CD4-positive, alpha-beta memory T cell (primary cell): ENCODE measurements around the gene ULK4. TPM values are rescaled to one million over a fixed set of nuclear protein-coding genes. Genes with fewer than 3 reads are reported as not detected.
"Not testable (repeated sequence)": the region's sequence is repeated elsewhere in the genome, so short reads cannot be mapped to it uniquely, and the experiment has no call there.

Experiments used
- CTCF ChIA-PET: fragments of 350-600 bp; sonication (Branson Sonifier 250); formaldehyde crosslinking; loops from one replicate; lab custom pipeline; 2021; ENCODE audit warnings: inconsistent platforms; ENCODE audit not compliant: partially characterized antibody; lab: Charles Lee
- POLR2A ChIA-PET: fragments of 350-600 bp; sonication (Branson Sonifier 250); formaldehyde crosslinking; loops from one replicate; lab custom pipeline; 2021; ENCODE audit not compliant: partially characterized antibody; lab: Charles Lee
- DNase-seq, 5 donors: peaks; one replicate each; pipeline versions ENCODE4 v3.0.0 to v3.0.0-alpha.2; 2020 to 2022; ENCODE audit warnings: mixed read lengths in 1 of 5
- H3K27ac ChIP-seq: one replicate; pipeline ENCODE4 v1.7.0; 2013; ENCODE audit warnings: low read depth, low read length
- H3K27me3 ChIP-seq: 2 replicates; pipeline ENCODE4 v1.7.0; 2013; ENCODE audit warnings: mild to moderate bottlenecking, low read length, moderate library complexity; ENCODE audit not compliant: insufficient read depth
- H3K36me3 ChIP-seq: 2 replicates; pipeline ENCODE4 v1.7.0; 2013; ENCODE audit warnings: mild to moderate bottlenecking, low read length, moderate library complexity; ENCODE audit not compliant: insufficient read depth
- H3K4me1 ChIP-seq: 2 replicates; pipeline ENCODE4 v1.7.0; 2013; ENCODE audit warnings: mild to moderate bottlenecking, low read length, moderate library complexity; ENCODE audit not compliant: insufficient read depth
- H3K4me3 ChIP-seq, 2 donors: one replicate each; pipeline ENCODE4 v1.7.0; 2013; ENCODE audit warnings: low read length in 2 of 2, mild to moderate bottlenecking in 1 of 2
- H3K9me3 ChIP-seq, 2 donors: one replicate each; pipeline ENCODE4 v1.7.0; 2013; ENCODE audit warnings: low read length in 2 of 2, control low read depth in 1 of 2; ENCODE audit not compliant: control insufficient read depth in 1 of 2
- H3K27ac Mint-ChIP-seq, 7 donors: one replicate each; pipeline ENCODE4 v1.8.0; 2020 to 2021; ENCODE audit warnings: mixed read lengths in 7 of 7, mild to moderate bottlenecking in 6 of 7, inconsistent platforms in 3 of 7, moderate library complexity in 3 of 7
- H3K27me3 Mint-ChIP-seq, 2 donors: one replicate each; pipeline ENCODE4 v1.8.0; 2020 to 2021; ENCODE audit warnings: mixed read lengths in 2 of 2
- H3K36me3 Mint-ChIP-seq, 2 donors: one replicate each; pipeline ENCODE4 v1.8.0; 2020 to 2021; ENCODE audit warnings: mixed read lengths in 2 of 2, inconsistent platforms in 1 of 2, mild to moderate bottlenecking in 1 of 2
- H3K4me1 Mint-ChIP-seq, 4 donors: one replicate each; pipeline ENCODE4 v1.8.0; 2020 to 2021; ENCODE audit warnings: mixed read lengths in 4 of 4, mild to moderate bottlenecking in 1 of 4
- H3K4me3 Mint-ChIP-seq, 8 donors: one replicate each; pipeline ENCODE4 v1.8.0; 2020 to 2021; ENCODE audit warnings: mixed read lengths in 8 of 8, mild to moderate bottlenecking in 7 of 8, moderate library complexity in 6 of 8, inconsistent platforms in 3 of 8
- H3K9me3 Mint-ChIP-seq, 8 donors: one replicate each; pipeline ENCODE4 v1.8.0; 2020 to 2021; ENCODE audit warnings: mixed read lengths in 8 of 8, mild to moderate bottlenecking in 5 of 8, inconsistent platforms in 3 of 8, moderate library complexity in 1 of 8
- intact Hi-C: fragments of 100-400 bp; cut with micrococcal nuclease; formaldehyde crosslinking; loops from one replicate; pipeline ENCODE4 v1.15.1; 2023
- polyA plus RNA-seq, 2 donors: library from polyadenylated mRNA; unstranded; fragments of 300-500 nt; fragmentation: Illumina TruSeq; gene quantifications; one replicate each; pipeline ENCODE4 v1.2.3, GENCODE V29; 2021
- total RNA-seq, 2 experiments: library from RNA; stranded (reverse); gene quantifications; one replicate each; pipeline ENCODE4 v1.2.3, GENCODE V29; 2021

Gene ULK4
- total and polyA plus RNA-seq, 4 experiments from 2014 or later = 6.3 to 29.1 (median 19.2) TPM

DNA sequence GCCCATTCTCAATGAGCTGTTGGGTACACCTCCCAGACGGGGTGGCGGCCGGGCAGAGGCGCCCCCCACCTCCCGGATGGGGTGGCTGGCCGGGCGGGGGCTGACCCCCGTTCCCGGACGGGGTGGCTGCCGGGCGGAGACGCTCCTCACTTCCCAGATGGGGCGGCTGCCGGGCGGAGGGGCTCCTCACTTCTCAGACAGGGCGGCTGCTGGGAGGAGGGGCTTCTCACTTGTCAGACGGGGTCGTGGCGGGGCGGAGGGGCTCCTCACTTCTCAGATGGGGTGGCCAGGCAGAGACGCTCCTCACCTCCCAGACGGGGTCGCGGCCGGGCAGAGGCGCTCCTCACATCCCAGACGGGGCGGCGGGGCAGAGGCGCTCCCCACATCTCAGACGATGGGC lies 21.2 kb upstream of the ULK4 start:
- H3K27me3 ChIP-seq, H3K36me3 Mint-ChIP-seq, DNase-seq, H3K4me1 Mint-ChIP-seq, H3K27ac Mint-ChIP-seq, H3K36me3 ChIP-seq, H3K9me3 ChIP-seq, H3K27me3 Mint-ChIP-seq, POLR2A ChIA-PET, H3K4me3 ChIP-seq, CTCF ChIA-PET, intact Hi-C loops, H3K4me3 Mint-ChIP-seq, H3K4me1 ChIP-seq, H3K9me3 Mint-ChIP-seq, H3K27ac ChIP-seq: not testable (repeated sequence)

DNA sequence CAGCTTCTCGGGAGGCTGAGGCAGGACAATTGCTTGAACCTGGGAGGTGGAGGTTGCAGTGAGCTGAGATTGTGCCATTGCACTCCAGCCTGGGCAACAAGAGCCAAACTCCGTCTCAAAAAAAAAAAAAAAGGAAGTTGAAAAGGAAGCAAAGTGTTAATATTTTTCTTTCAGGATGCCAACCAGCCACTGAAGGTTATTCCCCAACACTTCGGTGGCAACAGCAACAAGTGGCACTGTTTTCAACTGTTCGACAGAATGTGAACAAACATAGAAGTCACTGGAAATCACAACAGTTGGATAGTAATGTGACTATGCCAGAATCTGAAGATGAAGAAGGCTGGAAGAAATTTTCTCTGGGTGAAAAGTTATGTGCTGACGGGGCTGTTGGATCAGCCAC lies 15.5 kb upstream of the ULK4 start:
- H3K27me3 Mint-ChIP-seq, POLR2A ChIA-PET, H3K4me3 ChIP-seq, H3K27ac ChIP-seq, H3K27ac Mint-ChIP-seq, intact Hi-C loops, H3K4me1 ChIP-seq, H3K4me3 Mint-ChIP-seq, H3K27me3 ChIP-seq, H3K36me3 Mint-ChIP-seq, H3K4me1 Mint-ChIP-seq, H3K9me3 ChIP-seq, CTCF ChIA-PET, H3K9me3 Mint-ChIP-seq, DNase-seq, H3K36me3 ChIP-seq: not testable (repeated sequence)

DNA sequence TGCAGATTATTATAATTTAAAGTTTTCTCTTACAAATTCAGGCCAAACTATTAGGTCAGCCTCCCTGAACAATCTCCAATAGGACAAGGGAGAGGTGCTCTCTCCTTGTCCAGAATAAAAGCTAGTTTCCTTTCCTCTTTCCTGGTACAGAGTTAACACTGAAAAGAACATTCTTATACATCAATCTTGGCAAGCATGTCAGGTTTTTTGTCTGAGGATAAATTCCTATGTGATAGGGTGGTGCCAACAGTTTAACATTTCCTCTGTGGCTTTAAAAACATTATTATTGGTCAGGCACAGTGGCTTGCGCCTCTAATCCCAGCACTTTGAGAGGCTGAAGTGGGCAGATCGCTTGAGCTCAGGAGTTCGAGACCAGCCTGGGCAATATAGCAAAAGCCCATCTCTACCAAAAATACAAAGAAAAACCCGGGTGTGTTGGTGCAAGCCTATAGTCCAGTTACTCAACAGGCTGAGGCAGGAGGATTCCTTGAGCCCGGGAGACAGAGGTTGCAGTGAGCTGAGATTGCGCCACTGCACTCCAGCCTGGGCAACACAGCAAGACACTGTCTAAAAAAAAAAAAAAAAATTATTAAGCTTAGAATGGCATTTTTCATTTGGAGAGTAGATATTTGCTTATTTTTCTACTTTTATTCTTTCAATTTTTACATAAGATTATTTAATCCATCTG lies 13.7 kb upstream of the ULK4 start:
- intact Hi-C loops = no loop called here

DNA sequence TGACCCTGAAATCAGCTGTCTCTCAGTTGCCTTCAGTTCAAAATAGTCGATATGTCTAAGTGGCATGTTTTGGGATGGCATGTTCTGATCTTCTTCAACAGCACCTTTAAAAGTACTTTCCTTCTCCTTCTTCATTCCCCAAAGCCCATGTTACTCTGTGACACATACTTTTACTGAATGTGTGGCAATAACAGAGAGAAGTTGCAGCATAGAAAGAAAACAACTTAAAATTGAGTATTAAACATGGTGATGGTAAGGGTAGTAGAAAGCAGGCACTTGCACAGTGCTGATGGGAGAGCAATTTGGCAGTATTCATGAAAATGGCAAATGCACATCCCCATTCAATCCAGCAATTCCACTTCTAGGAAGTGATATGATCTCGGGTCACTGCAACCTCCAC lies 12.3 kb upstream of the ULK4 start:
- Mint-ChIP-seq H3K36me3 (peaks cover 0 to 4% of the 10 kb centered on the region in 2 donors), H3K27ac (no peak overlapping the region), H3K4me3 (no peak overlapping the region), H3K9me3 (peaks cover 0 to 10% (median 4%) of the 10 kb centered on the region in 8 donors), H3K4me1 (no peaks in the 10 kb centered on the region), H3K27me3 (peaks cover 1 to 2% of the 10 kb centered on the region in 2 donors)
- ChIA-PET CTCF (no interaction called here), POLR2A (no interaction called here)
- Histone ChIP-seq H3K9me3 (no peaks in the 10 kb centered on the region), H3K4me1 (no peaks in the 10 kb centered on the region), H3K4me3 (no peak overlapping the region), H3K36me3 (no peaks in the 10 kb centered on the region), H3K27me3 (no peaks in the 10 kb centered on the region), H3K27ac (no peak overlapping the region)
- DNase-seq = no peak
- intact Hi-C loops = no loop called here

More for the DNA sequence above, 13.7 kb upstream of the ULK4 start:
- Mint-ChIP-seq H3K27me3 (peaks cover 1 to 2% of the 10 kb centered on the region in 2 donors), H3K36me3 (peaks cover 0 to 4% of the 10 kb centered on the region in 2 donors), H3K9me3 (peaks cover 0 to 10% (median 4%) of the 10 kb centered on the region in 8 donors), H3K27ac (no peak overlapping the region), H3K4me3 (no peak overlapping the region), H3K4me1 (no peaks in the 10 kb centered on the region)
- CTCF ChIA-PET = no interaction called here
- no peaks in the 10 kb centered on the region for H3K27me3 ChIP-seq
- no peak overlapping the region for H3K4me3 ChIP-seq
- H3K36me3 ChIP-seq = no peaks in the 10 kb centered on the region
- no peaks in the 10 kb centered on the region for H3K4me1 ChIP-seq
- POLR2A ChIA-PET = no interaction called here
- H3K27ac ChIP-seq = no peak overlapping the region
- H3K9me3 ChIP-seq = no peaks in the 10 kb centered on the region
- DNase-seq = no peak

DNA sequence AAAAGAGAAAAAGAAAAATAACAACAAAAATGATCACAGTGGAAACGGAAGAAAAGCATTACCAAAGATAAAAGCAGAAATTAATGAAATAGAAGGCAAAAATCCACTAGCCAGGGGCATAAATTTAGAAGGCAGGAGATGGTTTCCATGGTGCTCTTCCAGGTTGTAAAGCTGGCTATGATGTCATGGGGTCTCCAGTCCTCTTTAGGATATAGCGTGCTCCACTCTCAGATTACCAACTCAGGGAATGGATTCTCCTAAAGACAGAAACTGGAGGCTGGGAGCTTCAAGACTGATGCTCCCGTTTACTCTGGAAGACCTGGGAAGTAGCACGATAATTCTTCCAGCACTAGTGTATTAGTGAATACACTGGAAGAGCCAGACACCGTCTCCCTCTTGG lies 10.9 kb upstream of the ULK4 start:
- H3K4me1 Mint-ChIP-seq = no peaks in the 10 kb centered on the region
- no peak for DNase-seq
- Histone ChIP-seq H3K4me3 (no peak overlapping the region), H3K36me3 (no peaks in the 10 kb centered on the region), H3K9me3 (no peaks in the 10 kb centered on the region), H3K27ac (no peak overlapping the region), H3K27me3 (no peaks in the 10 kb centered on the region), H3K4me1 (no peaks in the 10 kb centered on the region)
- POLR2A ChIA-PET = no interaction called here
- H3K27me3 Mint-ChIP-seq = peaks cover 0 to 2% of the 10 kb centered on the region in 2 donors
- peaks cover 0 to 4% of the 10 kb centered on the region in 2 donors for H3K36me3 Mint-ChIP-seq
- intact Hi-C loops = no loop called here
- H3K4me3 Mint-ChIP-seq = no peak overlapping the region
- peaks cover 0 to 10% (median 4%) of the 10 kb centered on the region in 8 donors for H3K9me3 Mint-ChIP-seq
- CTCF ChIA-PET = no interaction called here
- H3K27ac Mint-ChIP-seq = no peak overlapping the region

DNA sequence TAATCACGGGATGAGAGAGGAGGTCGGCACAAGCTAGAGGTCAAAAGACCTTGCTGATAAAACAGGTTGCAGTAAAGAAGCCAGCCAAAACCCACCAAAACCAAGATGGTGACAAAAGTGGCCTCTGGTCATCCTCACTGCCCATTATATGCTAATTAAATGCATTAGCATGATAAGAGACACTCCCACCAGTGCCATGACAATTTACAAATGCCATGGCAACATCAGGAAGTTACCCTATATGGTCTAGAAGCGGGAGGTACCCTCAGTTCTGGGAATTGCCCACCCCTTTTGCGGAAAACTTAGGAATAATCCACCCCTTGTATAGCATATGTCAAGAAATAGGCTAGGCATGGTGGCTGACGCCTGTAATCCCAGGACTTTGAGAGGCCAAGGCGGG lies 4.3 kb upstream of the ULK4 start:
- no peaks in the 10 kb centered on the region for H3K9me3 Mint-ChIP-seq
- ChIA-PET CTCF (no interaction called here), POLR2A (no interaction called here)
- H3K27ac Mint-ChIP-seq = no peak overlapping the region
- Histone ChIP-seq H3K27me3 (no peaks in the 10 kb centered on the region), H3K36me3 (no peaks in the 10 kb centered on the region), H3K27ac (no peak overlapping the region), H3K4me3 (no peak overlapping the region), H3K4me1 (peaks cover 6% of the 10 kb centered on the region), H3K9me3 (no peaks in the 10 kb centered on the region)
- peaks cover 0 to 9% of the 10 kb centered on the region in 2 donors for H3K36me3 Mint-ChIP-seq
- intact Hi-C loops = loop anchor here (10.0 kb wide), 1 partner anchor 1139 kb away; the partner anchor contains the start of gene POMGNT2
- no peak for DNase-seq
- peaks cover 3 to 18% (median 9%) of the 10 kb centered on the region in 4 donors for H3K4me1 Mint-ChIP-seq
- H3K27me3 Mint-ChIP-seq = no peaks in the 10 kb centered on the region
- H3K4me3 Mint-ChIP-seq = no peak overlapping the region

DNA sequence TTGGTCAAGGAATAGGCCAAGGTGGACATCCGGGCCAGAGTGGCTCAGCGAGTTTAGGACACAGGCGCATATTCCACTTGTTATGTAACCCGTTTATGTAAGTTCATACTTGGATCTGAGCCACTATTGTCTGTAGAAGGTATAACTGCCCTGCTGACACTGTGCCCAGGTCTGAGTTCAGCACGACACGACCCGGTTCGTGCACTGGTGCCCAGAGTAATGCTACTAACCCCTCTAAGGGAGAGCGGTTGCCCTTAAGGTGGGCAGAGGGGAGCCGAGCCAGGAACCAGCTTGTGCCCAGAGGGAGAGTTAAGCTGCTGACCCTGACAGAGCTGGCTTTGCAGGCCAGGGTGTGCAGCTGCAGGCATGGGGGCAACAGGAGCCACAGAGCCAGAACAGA lies 1.9 kb upstream of the ULK4 start:
- Mint-ChIP-seq H3K27me3 (no peaks in the 10 kb centered on the region), H3K4me1 (peaks cover 14 to 28% (median 21%) of the 10 kb centered on the region in 4 donors), H3K27ac (peak overlapping the region in 4 of 7 donors; percentile 8 to 97 (median 46)), H3K36me3 (peaks cover 0 to 11% of the 10 kb centered on the region in 2 donors), H3K4me3 (no peak overlapping the region), H3K9me3 (no peaks in the 10 kb centered on the region)
- Histone ChIP-seq H3K9me3 (no peaks in the 10 kb centered on the region), H3K4me3 (no peak overlapping the region), H3K36me3 (no peaks in the 10 kb centered on the region), H3K27ac (no peak overlapping the region), H3K27me3 (no peaks in the 10 kb centered on the region), H3K4me1 (peaks cover 15% of the 10 kb centered on the region)
- ChIA-PET POLR2A (no interaction called here), CTCF (no interaction called here)
- no peak for DNase-seq
- intact Hi-C loops = loop anchor here (5.0 to 10.0 kb wide), 6 partner anchors 118 to 1658 kb away; partner anchors contain the start of genes ANO10, NKTR, POMGNT2 and ZNF621
